Fibroblast of the conjunctiva (primary cell): Measurements from ENCODE around the gene CDK17.

Source experiments
- DNase-seq: peaks from one replicate; pipeline ENCODE4 v3.0.0-alpha.2; 2010; ENCODE audit warnings: low read depth

Gene CDK17

DNA sequence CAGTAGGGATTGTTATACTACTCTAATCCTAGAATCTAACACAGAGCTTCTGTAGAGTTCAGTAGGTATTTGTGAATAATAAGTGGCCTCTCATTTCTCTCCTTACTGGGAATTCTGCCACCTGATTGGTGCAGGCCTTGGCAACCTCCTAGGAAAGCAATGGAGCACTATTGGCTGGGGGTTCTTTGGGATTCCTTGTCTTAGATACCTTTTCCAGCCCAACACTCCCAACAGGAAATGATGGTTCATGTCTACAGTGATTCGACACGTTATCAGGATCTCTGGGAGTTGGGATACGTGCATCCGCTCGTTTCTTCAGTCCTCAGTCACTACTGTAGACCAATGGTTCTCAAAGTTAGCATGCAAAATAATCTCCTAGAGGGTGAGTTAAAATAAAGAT lies 138.7 kb downstream of the CDK17 start:
- DNase-seq: no peak

DNA sequence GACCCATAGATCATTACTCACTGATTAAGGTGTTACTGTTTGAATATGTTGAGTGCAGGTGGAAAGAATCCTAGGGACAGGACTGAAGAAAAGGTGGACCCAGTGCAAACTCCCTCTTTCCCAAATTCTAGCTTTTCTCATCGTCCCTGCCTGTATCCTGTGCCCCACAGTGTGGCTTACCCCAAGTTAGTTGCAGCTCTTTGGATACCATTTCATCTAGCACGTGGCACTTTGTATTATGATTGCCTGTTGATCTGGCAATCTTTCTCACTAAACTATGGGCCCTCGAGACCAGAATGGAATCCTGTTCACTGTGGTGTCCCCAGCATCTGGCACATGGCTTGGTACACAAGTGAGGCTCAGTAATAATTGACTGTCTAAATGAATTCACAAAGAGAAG lies 139.6 kb downstream of the CDK17 start:
- no peak for DNase-seq

DNA sequence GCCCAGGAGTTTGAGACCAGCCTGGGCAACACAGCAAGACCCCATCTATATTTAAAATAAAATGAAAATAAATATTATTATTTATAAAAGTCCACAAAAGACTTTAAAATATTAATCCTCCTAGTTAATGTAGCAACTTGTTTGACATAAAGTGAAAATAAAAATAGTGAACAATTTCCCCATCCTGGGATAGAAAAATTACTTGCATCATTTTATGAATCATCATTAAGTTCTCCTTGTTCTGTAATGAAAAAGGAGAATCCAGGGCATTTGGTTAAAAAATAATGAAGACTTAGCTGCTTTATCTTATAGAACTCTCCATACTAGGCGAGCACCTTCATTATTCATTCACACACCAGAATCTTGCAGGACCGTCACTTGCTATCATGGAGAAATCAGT lies 140.0 kb downstream of the CDK17 start:
- DNase-seq: no peak

DNA sequence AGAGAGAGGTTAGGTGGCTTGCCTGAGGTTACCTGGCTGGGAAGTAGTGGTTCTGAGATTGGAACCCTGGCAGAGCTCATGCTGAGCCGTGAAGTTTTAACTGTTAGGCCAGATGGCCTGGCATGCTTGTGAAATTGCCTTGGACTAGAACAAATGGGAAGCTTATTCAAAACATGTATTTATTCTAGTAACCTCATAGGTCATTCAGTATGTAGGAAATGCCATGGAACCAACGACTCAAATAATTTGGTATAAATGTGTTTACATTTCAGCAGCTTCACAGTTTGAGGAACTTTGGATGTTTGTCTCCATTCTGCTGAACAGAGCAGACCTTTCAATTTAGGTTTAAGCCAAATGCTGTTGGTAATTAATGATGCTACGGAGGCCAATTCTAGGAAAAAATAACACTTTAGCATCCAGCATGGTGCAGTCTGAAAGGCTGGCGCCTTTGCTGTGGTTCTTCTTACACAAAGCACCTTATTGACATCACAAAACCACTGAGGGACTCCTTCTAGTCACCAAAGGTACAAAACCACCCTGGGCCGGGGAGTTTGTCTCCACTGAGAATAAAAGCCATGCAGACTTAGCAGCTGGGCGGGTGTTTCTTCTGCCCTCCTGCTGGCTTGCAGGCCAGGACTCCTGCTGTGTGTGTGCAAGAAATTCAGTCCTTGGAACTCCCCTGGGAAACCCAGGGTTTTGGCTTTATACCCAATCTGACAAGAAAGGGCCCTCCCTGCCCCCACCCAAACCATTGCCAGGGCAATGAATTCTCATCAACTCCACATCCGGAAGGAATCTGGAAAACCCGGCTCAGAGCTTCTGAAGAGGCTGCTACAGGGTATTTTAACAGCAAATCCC lies 141.9 kb downstream of the CDK17 start:
- peak; percentile 74 for DNase-seq

DNA sequence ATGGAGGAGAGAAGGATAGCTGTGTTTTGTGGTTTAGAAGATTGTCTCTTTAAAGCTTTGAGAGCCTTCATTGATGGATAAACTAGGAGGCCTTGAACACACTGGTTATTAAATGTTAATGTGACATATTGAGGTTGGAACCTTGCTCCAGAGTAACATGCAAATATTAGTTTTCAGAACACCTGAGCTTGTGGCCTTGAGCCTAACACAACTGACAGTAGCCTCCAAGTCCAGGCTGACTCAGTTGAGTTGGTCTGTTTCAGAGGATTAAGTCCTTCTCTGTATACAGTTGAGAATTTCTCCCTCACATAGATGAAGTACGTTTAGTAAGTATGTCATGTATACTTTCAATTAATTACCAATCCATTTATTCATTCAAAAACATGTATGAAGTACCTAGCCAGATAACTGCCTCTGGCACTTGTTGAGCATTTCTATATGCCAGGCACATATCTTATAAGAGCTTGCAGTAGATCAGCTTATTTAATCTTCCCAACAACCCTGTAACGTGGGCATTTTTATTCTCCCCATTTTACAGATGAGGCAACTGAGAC lies 142.6 kb downstream of the CDK17 start:
- no peak for DNase-seq

DNA sequence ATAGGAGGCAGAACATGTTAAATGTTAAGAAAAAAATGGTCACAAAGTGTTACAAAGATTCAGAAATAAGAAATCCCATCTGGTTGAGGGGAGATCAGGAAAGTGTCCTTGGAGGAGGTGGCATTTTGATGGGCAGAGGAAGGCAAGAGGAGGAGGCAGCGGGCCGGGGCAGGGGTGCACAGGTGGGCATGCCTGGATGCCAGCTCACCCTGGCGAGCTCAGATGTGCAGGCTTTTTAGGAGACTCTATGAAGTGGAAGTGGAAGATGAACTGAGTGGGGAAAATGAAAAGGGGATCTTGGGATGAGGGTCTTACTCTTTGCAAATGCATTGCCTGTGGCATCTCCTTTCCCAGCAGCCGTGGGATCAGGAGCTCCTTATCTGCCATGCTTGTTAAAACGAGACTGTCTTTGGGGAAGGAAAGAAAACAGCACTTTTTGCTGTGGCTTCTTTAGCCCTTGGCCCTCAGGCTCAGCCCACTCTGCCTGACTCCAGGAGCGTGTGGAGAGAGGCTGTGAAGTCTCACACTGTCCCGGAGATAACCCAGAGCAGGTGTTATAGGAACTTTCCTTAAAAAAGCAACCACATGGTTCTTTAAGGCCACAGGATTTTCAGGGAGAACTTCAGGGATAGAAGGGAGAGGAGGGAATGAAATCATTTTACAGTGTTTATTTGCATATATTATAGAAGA lies 143.4 kb downstream of the CDK17 start:
- DNase-seq: no peak

DNA sequence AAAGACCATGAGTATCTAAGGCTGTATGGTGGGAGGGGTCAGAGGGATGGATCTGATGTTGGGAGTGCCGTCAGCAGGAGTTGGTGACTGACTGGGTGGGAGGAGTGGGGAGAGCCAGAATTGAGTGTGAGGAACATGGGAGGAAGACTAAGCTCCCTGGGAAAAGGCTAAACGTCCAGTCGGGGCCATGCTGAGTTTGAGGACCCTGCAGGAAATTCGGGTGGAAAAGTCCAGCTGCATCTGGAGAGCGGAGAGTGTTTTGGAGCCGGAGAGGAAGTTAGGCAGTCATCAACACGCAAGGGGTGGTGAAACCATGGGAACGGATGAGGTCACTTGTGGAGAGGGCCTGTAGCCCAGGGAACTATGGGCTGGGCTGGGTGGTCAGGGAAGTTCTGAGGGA lies 145.2 kb downstream of the CDK17 start:
- no peak for DNase-seq

DNA sequence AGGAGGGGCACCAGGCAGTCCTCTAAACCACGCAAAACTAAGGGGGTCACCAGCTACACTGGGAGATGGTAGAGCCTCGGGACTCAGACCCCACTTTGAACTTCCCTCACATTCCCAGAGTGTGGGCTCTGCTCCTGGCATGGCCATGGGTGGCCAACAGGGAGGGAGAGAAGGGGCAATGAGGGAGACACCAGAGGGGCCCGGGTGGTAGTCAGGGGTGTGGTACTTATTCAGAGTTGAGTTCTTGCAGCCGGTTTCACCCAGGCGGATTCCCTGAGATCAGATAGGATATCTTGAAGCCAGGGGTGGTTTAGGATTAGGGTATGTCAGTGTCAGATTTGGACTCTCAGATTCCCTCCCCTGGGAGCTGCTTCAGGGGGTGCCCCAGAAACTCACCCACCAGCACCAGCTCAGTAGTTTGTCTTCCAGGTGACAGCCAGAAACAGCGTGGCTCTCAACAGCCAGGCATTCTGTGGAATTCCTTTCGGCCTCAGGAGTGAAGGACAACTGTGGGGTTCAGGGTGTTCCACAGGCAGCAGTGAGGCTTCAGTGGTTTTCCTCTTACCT lies 150.0 kb downstream of the CDK17 start:
- DNase-seq: no peak

DNA sequence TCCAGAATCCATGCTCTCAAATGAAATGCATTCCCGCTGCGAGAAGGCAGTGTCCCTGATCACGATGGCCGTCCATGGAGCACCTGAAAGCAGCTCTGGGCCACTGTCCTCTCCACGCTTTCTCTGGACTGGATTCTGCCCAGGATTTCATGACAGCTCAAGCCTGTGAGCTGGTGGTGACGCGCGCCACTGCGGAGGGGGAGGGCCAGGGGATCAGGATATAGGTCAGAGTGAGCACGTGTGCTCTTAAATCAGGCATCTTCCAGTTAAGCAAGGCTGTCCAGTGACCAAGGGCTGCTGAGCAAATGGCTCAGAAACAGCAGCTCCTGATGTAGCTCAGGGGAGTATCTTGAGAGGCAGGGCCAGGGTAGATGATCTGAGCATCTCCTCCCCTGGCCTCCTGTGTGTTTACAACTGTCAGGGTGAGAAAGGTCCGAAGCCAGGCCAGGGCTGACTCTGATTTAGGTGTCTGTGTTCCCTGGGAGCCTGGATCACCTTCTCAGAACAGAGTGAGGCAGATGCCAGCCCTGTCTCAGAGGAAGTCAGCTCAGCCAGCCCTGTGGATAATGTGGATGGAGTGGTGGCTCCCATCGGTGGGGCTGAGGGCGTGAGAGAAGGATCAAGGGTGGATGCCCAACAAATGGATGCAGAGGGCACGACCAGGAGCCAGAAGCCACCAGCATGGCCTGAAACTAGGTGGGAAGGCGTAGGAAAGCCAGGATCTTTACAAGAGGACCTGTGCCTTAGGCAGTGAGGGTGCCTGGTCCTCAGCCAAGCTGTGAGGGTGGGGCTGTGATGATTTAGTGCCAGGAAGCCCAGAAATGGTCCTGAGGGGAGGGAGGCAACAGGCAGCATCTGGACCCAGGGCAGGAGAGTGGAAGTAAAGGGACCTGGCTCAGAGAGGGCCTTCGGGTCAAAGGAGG lies 150.8 kb downstream of the CDK17 start:
- DNase-seq: no peak

DNA sequence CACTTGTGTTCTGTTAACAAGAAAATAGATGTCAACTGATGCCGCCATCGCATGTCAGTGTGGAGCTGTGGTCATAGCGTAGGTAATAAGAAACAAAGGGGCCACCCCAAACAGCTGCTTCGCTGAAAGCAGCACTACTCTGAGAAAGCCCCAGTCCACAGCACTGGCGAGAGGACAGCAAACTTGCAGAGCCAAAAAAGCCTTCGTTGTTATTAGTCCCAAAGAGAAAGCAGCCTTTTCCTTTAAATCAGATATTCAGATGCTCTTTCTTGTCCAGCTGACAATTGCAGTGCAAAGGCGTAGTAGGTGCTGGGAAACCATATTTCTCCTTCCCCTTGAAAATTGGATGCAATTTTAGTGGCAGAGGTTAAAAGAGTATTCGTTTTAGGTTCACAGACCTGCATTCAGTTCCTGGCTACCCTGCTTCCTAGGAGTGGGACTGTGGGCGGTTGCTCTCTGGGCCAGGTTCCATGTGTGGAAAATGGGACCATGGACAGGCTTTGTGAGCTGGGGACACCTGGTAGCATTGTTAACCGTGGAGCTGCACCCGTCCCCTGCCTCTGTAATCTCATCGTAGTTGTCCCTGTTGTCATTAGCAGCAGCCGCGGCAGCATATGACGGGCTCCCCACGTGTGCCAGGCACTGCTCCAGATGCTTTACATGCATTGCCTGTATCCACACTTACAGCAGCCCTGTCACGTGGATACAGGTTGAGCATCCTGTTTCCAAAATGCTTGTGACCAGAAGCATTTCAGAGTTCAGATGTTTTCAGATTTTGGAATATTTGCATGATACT lies 151.9 kb downstream of the CDK17 start:
- no peak for DNase-seq

DNA sequence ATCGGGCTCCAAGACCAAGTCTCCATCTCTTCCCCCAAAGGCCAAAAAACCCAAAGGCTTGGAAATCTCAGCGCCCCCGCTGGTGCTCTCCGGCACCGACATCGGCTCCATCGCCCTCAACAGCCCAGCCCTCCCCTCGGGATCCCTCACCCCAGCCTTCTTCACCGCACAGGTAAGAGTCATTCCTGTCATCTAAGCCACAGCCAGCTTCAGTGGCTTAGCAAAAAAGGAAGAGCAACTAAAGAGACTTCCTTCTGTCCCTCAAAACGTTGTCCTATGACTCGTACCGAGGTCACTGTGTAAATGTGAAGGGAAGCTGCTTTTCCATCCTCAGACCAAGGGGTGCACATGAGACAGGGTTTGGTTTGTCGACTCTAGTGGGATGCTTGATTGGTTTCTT lies 152.7 kb downstream of the CDK17 start:
- DNase-seq: no peak

DNA sequence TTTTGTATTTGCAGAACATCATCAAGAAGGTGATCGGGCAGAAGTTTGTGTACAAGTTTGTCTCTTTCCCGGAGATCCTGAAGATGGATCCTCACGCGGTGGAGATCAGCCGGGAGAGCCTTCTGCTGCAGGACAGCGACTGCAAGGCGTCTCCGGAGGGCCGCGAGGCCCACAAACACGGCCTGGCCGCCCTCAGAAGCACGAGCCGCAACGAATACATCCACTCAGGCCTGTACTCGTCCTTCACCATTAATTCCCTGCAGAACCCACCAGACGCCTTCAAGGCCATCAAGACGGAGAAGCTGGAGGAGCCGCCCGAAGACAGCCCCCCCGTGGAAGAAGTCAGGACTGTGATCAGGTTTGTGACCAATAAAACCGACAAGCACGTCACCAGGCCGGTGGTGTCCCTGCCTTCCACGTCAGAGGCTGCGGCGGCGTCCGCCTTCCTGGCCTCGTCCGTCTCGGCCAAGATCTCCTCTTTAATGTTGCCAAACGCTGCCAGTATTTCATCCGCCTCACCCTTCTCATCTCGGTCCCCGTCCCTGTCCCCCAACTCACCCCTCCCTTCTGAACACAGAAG lies 153.2 kb downstream of the CDK17 start:
- DNase-seq: no peak

DNA sequence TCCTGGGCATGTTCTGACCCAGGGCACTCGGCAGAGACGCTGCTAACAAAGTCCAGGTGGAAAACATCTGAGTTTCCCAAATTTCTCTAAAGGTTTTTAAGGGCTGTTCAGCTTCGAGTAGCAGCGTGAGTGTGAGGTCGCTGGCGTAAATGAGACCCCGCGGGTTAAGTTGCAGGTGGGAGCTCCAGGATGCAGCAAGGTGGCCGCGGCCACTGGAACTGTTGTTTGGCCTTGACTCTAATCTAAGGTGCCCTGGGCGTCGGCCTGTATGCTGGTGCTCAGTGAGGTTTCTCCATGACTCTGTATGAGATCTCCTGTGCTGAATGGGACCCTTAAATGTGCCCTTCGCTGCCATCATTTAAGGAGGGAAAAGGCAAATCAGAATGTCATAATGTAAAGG lies 155.4 kb downstream of the CDK17 start:
- no peak for DNase-seq

DNA sequence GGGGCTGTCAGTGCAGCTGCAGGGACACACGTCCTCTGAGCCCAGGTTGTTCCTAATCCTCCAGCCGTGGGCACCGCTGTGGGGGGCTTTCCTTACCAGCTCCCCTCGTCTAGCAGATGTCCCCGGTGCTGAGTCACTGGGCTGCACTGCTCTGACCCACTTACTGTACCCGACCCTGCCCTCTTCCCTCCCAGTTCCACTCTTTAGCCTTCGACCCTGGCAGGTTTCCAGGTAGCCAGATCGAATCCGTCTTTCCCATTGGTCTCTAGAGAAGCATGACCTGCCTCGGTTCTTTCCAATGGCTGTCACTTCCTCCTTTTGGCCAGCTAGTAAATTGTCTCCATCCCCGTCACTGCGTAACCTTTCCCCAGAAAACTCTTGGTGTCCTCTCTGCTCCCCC lies 157.6 kb downstream of the CDK17 start:
- no peak for DNase-seq

DNA sequence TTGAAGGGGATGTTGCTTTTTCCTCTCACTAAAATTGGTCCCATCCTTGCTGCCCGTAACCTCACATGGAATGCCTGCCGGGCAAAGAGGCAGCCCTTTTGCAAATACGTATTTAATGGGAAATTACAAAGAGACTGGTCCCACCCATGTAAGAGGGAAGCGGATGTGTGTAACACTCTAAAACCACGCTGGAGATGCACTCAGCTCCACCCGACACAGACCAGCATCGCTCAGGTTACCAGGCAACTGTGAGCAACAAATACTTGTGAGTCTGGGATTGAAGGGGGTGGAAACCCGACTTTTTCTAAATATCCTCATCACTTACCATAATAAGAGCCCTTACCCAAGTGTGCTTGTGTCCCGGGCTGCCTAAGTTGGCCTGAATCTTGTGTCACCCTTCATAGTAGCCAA lies 158.4 kb downstream of the CDK17 start:
- DNase-seq: peak; percentile 85

DNA sequence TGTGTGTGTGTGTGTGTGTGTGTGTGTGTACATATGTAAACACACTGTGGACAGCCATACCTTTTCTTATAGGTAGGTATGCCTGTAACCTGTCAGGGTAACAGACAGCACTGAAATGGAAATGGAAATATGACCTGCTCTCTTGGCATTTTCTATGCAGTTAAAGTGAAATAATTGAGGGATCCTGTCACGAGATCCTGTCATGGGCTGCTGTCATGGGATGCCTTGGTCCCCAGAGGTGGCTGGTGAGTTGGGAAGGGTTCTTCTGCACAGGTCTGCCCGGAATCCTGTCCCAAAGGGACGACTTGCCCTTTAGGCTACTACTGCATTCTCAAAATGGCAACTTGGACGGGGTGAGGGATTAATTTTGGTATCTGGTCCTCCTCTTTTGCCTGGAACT lies 158.8 kb downstream of the CDK17 start:
- no peak for DNase-seq

DNA sequence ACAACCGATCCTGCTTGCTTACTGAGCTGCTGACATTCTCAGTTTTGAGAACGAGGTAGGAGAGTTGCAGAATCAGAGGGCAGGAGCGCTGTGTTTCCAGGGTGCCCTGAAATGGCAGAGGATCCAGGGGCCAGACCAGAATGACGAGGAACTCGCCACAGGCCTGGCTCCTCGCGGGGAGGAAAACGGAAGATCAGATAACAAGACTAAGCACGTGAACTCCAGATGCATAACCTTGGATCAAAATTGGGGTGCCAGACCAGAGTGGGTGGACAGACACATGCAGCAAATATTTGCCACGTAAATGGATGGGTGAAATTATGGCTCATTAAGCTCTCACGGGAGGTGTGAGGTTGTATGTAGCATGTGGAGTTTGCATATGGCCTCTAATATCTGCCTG lies 159.6 kb downstream of the CDK17 start:
- no peak for DNase-seq

DNA sequence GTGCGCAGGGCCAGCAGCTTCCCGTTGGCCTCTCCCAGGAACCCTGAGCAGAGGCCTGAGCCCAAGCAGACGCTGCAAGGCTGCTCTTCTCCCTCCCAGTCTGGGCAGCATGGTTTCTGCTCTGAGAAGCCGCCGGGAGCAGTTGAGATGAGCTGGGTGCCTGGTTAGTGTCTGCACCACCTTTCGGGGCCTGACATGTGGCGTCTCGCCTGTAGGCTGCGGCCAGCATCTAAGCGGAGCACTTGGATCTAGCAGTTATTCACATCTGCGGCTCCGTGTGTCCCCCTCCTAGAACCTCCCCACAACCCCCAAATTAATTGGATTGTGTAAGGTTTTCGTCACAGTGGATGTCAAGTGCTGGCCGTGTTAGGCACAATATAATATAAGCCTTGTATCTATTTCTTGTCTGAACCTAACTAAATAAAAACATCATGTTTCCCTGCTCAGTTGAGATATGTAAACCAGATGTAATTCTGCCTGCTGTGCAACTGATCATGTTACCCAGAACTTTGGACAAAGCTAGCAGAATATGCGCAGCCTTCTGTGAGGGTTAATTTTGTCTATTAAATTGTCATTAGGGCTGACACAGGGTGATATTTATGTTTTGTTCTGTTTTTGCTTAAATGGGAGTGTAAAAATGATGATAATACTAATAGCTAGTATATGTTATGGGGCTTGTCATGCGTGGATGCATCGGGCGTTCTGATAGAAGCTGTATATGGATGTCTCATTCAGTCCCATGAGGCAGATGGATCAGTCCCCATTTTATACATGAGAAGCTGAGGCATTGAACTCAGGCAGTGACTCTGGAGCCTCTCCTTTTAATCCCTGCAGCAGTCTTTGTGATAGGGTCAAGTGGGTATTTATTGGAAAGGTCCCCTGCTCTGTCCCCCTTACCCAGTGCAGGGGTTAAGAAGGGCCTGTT lies 160.3 kb downstream of the CDK17 start:
- peak; percentile 56 for DNase-seq

DNA sequence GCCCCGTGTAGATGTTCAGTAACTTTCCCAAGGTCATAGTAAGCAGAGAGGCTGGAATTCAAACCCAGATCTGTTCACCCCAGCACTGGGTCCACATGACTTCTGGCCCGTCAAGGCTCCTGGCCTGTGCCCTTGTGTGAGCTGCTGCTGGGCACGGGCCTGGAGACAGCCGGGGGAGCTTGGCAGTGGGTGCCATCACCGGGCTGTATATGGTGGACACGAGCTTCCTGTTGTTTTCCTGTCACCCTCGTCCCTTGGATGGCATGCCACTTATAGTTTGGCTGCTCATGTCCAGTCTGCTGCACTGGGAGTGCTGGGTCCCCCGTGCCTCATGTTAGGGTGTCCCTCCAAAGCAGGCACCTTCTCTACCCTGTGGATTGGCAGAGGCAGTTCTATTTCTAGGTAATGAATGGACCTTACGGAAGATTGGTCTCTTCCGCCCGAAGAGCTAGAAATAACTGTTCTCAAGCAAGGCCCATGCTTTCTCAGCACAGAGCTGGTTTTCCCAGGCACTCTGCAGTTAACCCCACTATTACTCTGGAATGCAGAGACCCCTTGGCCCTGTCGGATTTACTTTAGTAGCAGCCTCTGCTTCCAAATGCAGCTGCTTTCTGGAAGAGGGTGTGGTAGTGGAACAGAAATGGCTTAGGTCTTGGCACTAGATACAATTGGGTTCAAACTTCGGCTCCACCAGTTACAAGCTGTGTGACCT lies 161.7 kb downstream of the CDK17 start:
- no peak for DNase-seq
